GM12878 (cell line): Measurements from ENCODE around the gene MAD1L1.

Source experiments
- BCL11A ChIP-seq: IDR thresholded peaks from 2 replicates; pipeline ENCODE4 v1.6.1; 2011; ENCODE audit warnings: low read depth, low read length
- CTCF ChIP-seq, 3 experiments: IDR thresholded peaks in 2 of 3; conservative IDR thresholded peaks in 1 of 3; 2 replicates each; pipeline ENCODE4 v1.5.1; 2011; ENCODE audit warnings: low read depth in 3 of 3, low read length in 3 of 3, mild to moderate bottlenecking in 3 of 3, control low read depth in 2 of 3, moderate library complexity in 2 of 3, inconsistent platforms in 1 of 3, mixed read lengths in 1 of 3; ENCODE audit not compliant: control insufficient read depth in 2 of 3, insufficient read depth in 1 of 3; ENCODE audit errors: extremely low read depth in 1 of 3
- EP300 ChIP-seq, 2 experiments: fragments of 150-350 bp in 1 of 2; IDR thresholded peaks; 2 replicates each; pipeline ENCODE4 v1.6.1; 2011 to 2012; ENCODE audit warnings: low read depth in 2 of 2, low read length in 2 of 2, borderline replicate concordance in 1 of 2, improper control_type of control experiment in 1 of 2, inconsistent platforms in 1 of 2; ENCODE audit not compliant: control insufficient read depth in 1 of 2
- ESRRA ChIP-seq: IDR thresholded peaks from 2 replicates; pipeline ENCODE4 v1.6.1; 2012; ENCODE audit warnings: mild to moderate bottlenecking, low read length, improper control_type of control experiment
- EZH2 ChIP-seq: IDR thresholded peaks from 2 replicates; pipeline ENCODE4 v1.6.1; 2012; ENCODE audit warnings: low read depth, mild to moderate bottlenecking, control low read depth, inconsistent platforms, low read length, borderline replicate concordance; ENCODE audit not compliant: control insufficient read depth
- IKZF1 ChIP-seq: fragments of 450-650 bp; conservative IDR thresholded peaks from 2 replicates; pipeline ENCODE4 v1.6.1; 2017; ENCODE audit warnings: antibody characterized with exemption, mild to moderate bottlenecking
- NFYB ChIP-seq: IDR thresholded peaks from 2 replicates; pipeline ENCODE4 v1.6.1; 2011; ENCODE audit warnings: low read depth, mild to moderate bottlenecking, low read length, improper control_type of control experiment, moderate library complexity; ENCODE audit not compliant: insufficient read depth
- RCOR1 ChIP-seq: conservative IDR thresholded peaks from 2 replicates; pipeline ENCODE4 v1.6.1; 2012; ENCODE audit warnings: low read depth, low read length, improper control_type of control experiment
- SMC3 ChIP-seq: IDR thresholded peaks from 2 replicates; pipeline ENCODE4 v1.6.1; 2011; ENCODE audit warnings: low read length, improper control_type of control experiment, borderline replicate concordance
- YY1 ChIP-seq: IDR thresholded peaks from 2 replicates; pipeline ENCODE4 v1.6.1; 2011; ENCODE audit warnings: low read depth, mild to moderate bottlenecking, low read length
- ZNF274 ChIP-seq: IDR thresholded peaks from one replicate; pipeline ENCODE4 v1.8.0; 2011; ENCODE audit not compliant: insufficient read length, insufficient read depth

GRCh38 chr7:2139004-2139699 is 93.6 kb downstream of the MAD1L1 start:
- no peak for TF ChIP-seq CTCF (IDR thresholded peaks at IDR 0.05 in 2 of 3, conservative IDR thresholded peaks at IDR 0.05 in 1 of 3; ENCODE audit: control insufficient read depth in 2 of 3, extremely low read depth in 1 of 3, insufficient read depth in 1 of 3, low read depth in 3 of 3, low read length in 3 of 3)
- no peak for TF ChIP-seq ESRRA
- no peak for TF ChIP-seq EZH2
- TF ChIP-seq SMC3, result no peak
- TF ChIP-seq EP300 (IDR thresholded peaks at IDR 0.05; ENCODE audit: borderline replicate concordance in 1 of 2, control insufficient read depth in 1 of 2, low read depth in 2 of 2, low read length in 2 of 2), result no peak
- no peak for TF ChIP-seq IKZF1
- no peak for TF ChIP-seq YY1
- TF ChIP-seq RCOR1, result no peak
- TF ChIP-seq BCL11A, result no peak
- TF ChIP-seq NFYB, result no peak
- no peak for TF ChIP-seq ZNF274
